MV-4-11 (cell line): ENCODE data around the gene TNIK.
"Not testable (repeated sequence)": the region's sequence is repeated elsewhere in the genome, so short reads cannot be mapped to it uniquely, and the experiment has no call there.

Experiments
- DNase-seq: peaks from one replicate; lab custom pipeline; 2025; lab: John Stamatoyannopoulos, UW

The TNIK gene

GRCh38 chr3:171469376-171469775, 9.2 kb upstream of the TNIK start:
- DNase-seq, result no peak

- DNase-seq, result no peak
Measured at GRCh38 chr3:171468296-171468906, 8.2 kb upstream of the TNIK start.

DNA sequence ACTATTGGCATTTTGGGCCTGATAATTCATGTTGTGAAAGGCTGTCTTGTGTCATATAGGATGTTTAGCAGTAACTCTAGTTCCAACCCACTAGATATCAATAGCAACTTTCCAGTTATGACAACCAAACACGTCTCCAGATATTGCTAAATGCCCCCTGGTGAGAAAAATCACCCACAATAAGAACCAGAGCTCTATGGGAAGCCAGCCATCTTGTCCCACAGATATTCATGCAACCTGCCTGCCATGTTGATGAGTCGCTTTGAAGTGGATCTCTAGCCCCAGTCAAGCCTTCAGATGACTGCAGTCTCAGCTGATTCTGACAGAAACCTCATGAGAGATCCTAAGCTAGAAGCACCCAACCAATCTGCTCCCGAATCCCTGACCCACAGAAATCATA, 5.6 kb upstream of the TNIK start:
- no peak for DNase-seq

DNA sequence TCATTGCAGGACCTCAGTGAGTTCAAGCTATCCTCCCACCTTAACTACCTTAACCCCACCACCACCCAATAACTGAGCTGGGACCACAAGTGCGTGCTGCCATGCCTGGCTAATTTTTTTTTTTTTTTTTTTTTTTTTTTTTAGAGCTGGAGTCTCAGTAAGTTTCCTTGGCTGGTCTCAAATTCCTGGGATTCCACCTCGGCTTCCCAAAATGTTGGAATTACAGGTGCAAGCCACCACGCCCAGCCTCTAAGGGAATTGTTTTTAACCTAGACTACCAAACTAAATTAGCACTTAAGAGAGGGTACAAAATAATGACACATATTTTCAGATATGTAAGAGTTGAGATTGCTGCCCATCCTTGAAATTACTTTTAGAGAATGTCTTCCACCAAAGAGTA, 4.3 kb upstream of the TNIK start:
- no peak for DNase-seq

- DNase-seq, result no peak
Measured at GRCh38 chr3:171462224-171462623, 2.0 kb upstream of the TNIK start.

- no peak for DNase-seq
Measured at GRCh38 chr3:171461525-171461917, 1.3 kb upstream of the TNIK start.

GRCh38 chr3:171460725-171461524, 720 bp upstream of the TNIK start:
- peak; percentile 32 for DNase-seq

DNA sequence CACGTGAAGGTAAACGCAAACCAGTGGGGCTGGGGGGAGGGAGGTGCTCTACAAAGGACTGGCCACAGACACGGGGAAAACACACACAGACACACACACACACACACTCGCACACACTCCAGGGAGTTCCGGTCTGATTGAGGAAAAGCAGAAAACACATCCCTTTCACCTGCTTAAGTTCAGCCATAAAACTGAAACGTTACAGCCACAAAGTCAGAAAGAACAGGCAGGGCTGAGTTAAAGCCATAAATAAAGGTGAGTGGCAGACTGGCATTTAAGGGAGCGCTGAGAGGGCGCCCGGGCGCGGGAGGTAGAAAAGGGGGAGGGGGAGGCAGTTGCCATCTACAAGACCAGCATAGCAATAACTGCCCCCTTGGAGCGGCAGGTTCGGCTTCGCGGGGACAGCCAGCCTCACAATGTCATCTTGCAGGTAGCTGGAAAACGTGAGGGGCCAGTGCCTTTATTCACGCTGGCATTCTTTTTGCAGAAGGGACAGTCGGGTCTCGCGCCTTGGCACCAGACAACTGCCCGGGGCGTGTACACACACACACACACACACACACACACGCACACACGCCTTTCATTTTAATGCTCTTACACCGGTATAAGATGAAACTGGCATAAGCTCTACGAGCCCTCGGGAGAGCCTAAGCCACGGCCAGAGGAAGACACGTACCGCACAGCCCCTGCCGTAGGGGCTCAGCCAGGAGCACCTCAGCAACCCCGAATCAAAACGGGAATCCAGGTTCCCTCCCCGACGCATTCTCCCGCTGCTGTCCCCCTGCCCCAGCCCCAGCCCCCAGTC, 866 bp downstream of the TNIK start:
- DNase-seq, result no peak

- no peak for DNase-seq
Measured at GRCh38 chr3:171458864-171459136, 1.4 kb downstream of the TNIK start.

DNA sequence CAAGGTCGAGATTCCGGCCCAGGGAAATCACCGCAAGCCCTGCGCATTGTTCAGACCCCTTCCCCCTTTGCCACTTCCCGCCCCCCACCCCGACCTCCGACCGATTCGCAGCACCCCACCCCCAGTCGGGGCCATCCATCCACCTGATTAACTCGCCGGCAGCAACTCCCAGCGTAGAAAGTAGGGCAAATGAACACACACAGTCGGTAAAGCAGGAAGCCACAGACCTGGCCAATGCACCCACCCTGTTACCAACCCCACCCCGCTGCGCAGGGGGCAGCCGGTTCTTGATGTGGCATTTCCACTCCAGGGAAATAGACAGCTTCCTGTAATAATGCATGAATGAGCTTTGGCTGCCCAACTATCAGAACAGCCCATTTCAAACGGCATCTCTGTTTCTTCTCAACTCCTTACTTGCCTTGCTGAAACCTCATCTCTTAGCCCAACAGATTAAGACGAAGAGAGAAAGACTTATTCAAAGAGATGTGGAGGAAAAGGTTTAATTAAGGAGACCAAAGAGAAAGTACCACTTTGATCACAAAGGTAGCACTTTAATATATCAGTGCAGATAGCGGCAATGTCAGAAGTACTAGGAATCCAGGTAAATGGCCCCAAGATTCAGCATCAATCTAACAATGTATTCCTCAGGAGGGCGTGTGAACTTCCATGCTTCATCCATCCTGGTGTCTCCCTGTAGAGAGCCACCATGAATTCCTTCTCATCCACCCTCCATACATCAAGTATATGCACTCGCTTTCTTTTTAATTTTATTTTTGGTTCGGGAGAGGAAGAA, 1.9 kb downstream of the TNIK start:
- DNase-seq, result no peak

- no peak for DNase-seq
Measured at GRCh38 chr3:171457607-171458061, 2.6 kb downstream of the TNIK start.

GRCh38 chr3:171456765-171457606, 3.2 kb downstream of the TNIK start:
- no peak for DNase-seq

GRCh38 chr3:171455603-171456550, 4.3 kb downstream of the TNIK start:
- DNase-seq, result no peak

DNA sequence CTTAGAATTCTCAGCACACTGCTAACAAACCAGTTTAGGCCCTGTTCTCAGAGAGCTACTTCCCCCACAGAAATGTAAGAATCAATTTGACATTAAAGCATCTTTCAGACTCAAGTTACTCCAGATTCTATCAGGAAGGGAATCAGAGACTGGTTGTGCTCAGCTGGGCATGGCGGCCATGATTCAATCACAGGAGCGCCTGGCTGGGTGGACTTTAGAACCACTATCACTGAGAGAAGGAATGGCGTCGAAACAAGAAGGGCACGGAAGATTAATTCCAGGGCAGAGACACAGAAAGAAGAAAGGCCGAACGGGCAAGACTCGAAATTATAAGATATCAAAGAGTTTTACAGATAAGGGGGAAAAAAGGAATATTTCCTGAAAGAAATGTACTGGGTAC, 6.2 kb downstream of the TNIK start:
- no peak for DNase-seq

- DNase-seq, result no peak
Measured at GRCh38 chr3:171453180-171453886, 6.9 kb downstream of the TNIK start.

DNA sequence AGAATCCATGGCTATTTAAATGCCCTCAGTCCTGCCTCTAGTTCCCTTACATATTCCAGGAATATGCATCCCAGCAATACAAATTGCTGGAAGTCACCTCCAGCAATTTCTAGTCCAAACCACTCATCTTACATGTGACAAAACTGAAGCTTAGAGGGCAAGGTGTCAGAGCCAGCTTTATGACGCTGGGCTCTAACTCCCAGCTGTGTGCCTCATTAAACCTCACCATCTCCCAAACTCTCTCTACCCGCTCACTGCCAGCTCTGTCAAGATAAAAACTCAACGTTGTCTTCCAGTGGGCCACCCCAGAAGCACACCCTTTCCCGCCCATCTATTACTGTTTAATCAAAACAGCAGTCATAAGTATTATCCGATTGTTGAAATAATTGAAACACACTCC, 7.9 kb downstream of the TNIK start:
- no peak for DNase-seq

DNA sequence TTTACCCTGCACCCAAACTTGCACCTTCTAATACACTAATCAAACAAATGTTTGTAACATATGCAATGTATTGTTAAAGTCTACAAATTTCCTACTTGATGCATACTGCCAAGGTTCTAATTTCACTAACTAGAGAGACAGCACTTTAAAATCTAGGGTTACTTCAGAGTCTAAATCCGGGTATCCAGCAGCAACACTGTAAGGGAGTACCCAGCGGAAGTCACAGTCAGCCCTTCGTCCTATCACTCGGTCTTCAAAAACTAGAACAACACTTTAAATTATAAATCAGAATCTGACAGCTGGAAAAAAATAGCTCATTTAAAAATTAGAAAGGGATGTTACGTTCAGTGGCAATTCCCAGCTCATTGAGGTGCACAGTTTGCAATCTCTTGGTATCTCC, 8.3 kb downstream of the TNIK start:
- DNase-seq, result no peak

GRCh38 chr3:171447579-171447891, 12.7 kb downstream of the TNIK start:
- not testable (repeated sequence) for DNase-seq

- DNase-seq, result peak; percentile 11
Measured at GRCh38 chr3:171446801-171447578, 13.2 kb downstream of the TNIK start.
